Activated gamma-delta T cell (primary cell): Measurements from ENCODE around the gene CC2D1B.
"Not testable (repeated sequence)": the region's sequence is repeated elsewhere in the genome, so short reads cannot be mapped to it uniquely, and the experiment has no call there.

Experiments used
- DNase-seq: peaks from one replicate; lab custom pipeline; 2025; lab: John Stamatoyannopoulos, UW
- total RNA-seq, 2 donors: gene quantifications; one replicate each; lab custom pipeline; 2026; lab: John Stamatoyannopoulos, UW

Gene CC2D1B
- total RNA-seq = 202 to 205 reads per million in 2 donors

- DNase-seq = peak; percentile 100
These were observed at the start of gene CC2D1B for GRCh38 chr1:52365746-52366516. CC2D1B (minus strand) TSS chr1:52366205; CDS start chr1:52364620, 1,585 bp downstream.

GRCh38 chr1:52414942-52415341 lies 48.9 kb upstream of the CC2D1B start:
- no peak for DNase-seq

- DNase-seq = no peak
These were observed 47.5 kb upstream of the CC2D1B start for GRCh38 chr1:52413410-52413989.

- DNase-seq = no peak
These were observed 39.0 kb upstream of the CC2D1B start for GRCh38 chr1:52404975-52405338.

- peak; percentile 72 for DNase-seq
These were observed 38.3 kb upstream of the CC2D1B start, which contains the start of the genes ORC1 and PRPF38A for GRCh38 chr1:52404116-52404974. ORC1 (minus strand) TSS chr1:52404423; CDS start chr1:52402223, 2,200 bp downstream. PRPF38A (plus strand) TSS chr1:52404602; CDS start chr1:52404750, 148 bp downstream.

GRCh38 chr1:52403566-52404115 lies 37.6 kb upstream of the CC2D1B start:
- no peak for DNase-seq

- no peak for DNase-seq
These were observed 36.8 kb upstream of the CC2D1B start for GRCh38 chr1:52402860-52403240.

GRCh38 chr1:52400131-52400530 lies 34.1 kb upstream of the CC2D1B start:
- no peak for DNase-seq

- DNase-seq = no peak
These were observed 33.6 kb upstream of the CC2D1B start for GRCh38 chr1:52399629-52400028.

- DNase-seq = no peak
These were observed 27.2 kb upstream of the CC2D1B start for GRCh38 chr1:52393174-52393573.

GRCh38 chr1:52386458-52386857 lies 20.5 kb upstream of the CC2D1B start:
- DNase-seq = no peak

- no peak for DNase-seq
These were observed 19.4 kb upstream of the CC2D1B start for GRCh38 chr1:52385376-52385775.

GRCh38 chr1:52369851-52370250 lies 3.8 kb upstream of the CC2D1B start:
- DNase-seq = not testable (repeated sequence)

GRCh38 chr1:52368383-52369172 lies 2.6 kb upstream of the CC2D1B start:
- peak; percentile 29 for DNase-seq

GRCh38 chr1:52367272-52367671 lies 1.3 kb upstream of the CC2D1B start:
- DNase-seq = no peak

GRCh38 chr1:52366517-52366827 lies 467 bp upstream of the CC2D1B start:
- DNase-seq = no peak

- DNase-seq = no peak
These were observed 797 bp downstream of the CC2D1B start for GRCh38 chr1:52365071-52365745.

GRCh38 chr1:52364235-52364839 lies 1.7 kb downstream of the CC2D1B start:
- no peak for DNase-seq

- no peak for DNase-seq
These were observed 5.4 kb downstream of the CC2D1B start for GRCh38 chr1:52360595-52360968.
